Body of pancreas (tissue), 4 donors: ENCODE measurements around the gene TGFBR3.

ENCODE experiments used
- CTCF ChIP-seq, 7 experiments: fragments of 450-650 bp in 4 of 7; fragments of 200-600 bp in 3 of 7; sonication (generic) in 3 of 7; IDR thresholded peaks; one replicate each; pipeline ENCODE4 v1.5.1; 2016 to 2019; ENCODE audit warnings: antibody characterized with exemption in 7 of 7
- POLR2A ChIP-seq, 3 donors: fragments of 450-650 bp; IDR thresholded peaks; one replicate each; pipeline ENCODE4 v1.6.1; 2016; ENCODE audit warnings: antibody characterized with exemption in 3 of 3, mild to moderate bottlenecking in 2 of 3

GRCh38 chr1:91774520-91775203 is 111.3 kb downstream of the TGFBR3 start:
- TF ChIP-seq CTCF (IDR thresholded peaks at IDR 0.05) (no peak), POLR2A (IDR thresholded peaks at IDR 0.05) (no peak)
